ENCODE measurements around the gene TMEM141. TPM values are rescaled to one million over a fixed set of nuclear protein-coding genes. Genes with fewer than 3 reads are reported as not detected.

The TMEM141 gene
- total and polyA plus RNA-seq, 2 of the 8 experiments (the other 6 are each of a cell fraction or from before 2014, with no cell fraction given): 51.1 to 137 TPM

DNA sequence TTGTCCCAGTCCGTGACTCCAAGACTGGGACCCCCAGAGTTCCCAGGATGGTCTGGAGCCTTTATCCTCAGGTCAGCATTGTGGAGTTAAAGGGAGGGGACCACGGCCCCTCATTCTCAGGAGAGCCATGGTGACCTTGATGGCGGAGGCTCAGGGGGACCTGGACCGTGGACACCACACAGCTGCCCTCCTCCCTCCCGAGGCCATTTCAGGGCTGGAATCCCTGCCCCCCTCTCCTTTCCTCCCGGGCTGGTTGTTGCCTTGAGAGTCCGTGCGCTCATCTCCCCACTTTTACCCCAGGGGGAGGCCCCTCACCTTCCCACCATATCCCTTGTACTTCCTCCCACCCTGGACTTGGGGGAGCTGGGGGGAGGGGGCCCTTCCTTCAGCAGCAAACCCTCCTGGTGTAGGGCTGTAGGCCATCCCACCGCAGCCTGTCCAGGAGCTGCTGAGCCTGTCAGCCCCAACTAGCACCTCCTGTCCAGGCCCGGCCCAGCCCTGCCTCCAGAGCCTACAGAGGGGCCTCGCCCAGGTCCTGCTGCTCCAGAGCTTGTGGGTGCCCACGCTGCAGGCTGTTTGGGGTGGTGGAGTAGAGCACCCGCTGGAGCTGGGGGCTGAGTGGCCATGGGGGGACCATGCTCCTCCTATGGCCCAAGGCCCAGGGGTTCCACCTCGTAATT lies 36.8 kb downstream of the TMEM141 start:
- Histone ChIP-seq H2AFZ (ENCODE audit: low read length) (no peak overlapping the region), H2BK5ac (ENCODE audit: low read depth, low read length) (no peak overlapping the region), H3K4ac (replicated peaks; ENCODE audit: insufficient read length, low read depth, low read length) (no peak overlapping the region), H3K23ac (ENCODE audit: insufficient read length) (no peak overlapping the region), H4K5ac (ENCODE audit: insufficient read length, low read depth, low read length) (no peak overlapping the region), H2BK20ac (ENCODE audit: low read length) (no peak overlapping the region), H3K4me3 (ENCODE audit: extremely low read depth in 1 of 4, insufficient read depth in 2 of 4, low read depth in 3 of 4, low read length in 4 of 4) (no peak overlapping the region), H3K79me2 (ENCODE audit: control insufficient read depth in 1 of 2, insufficient read depth in 2 of 2, low read length in 2 of 2) (no peaks in the 10 kb centered on the region), H2AK5ac (ENCODE audit: low read depth, low read length) (no peak overlapping the region), H4K8ac (ENCODE audit: extremely low read depth, insufficient read depth, low read length) (no peak overlapping the region; the same call in 1 of the 2 replicates), H3K9ac (replicated peaks in 1 of 4; ENCODE audit: extremely low read depth in 1 of 4, low read depth in 3 of 4, low read length in 3 of 4) (no peak overlapping the region), H3K14ac (ENCODE audit: insufficient read length) (no peak overlapping the region), H2BK12ac (ENCODE audit: low read depth, low read length) (no peak overlapping the region), H2BK120ac (replicated peaks; ENCODE audit: low read depth, low read length) (no peak overlapping the region), H3K18ac (ENCODE audit: extremely low read depth, low read length) (no peak overlapping the region), H3K56ac (replicated peaks; ENCODE audit: insufficient read length, low read depth, low read length) (no peak overlapping the region), H3K4me2 (ENCODE audit: insufficient read depth in 1 of 2, low read depth in 2 of 2, low read length in 2 of 2) (no peak overlapping the region), H4K91ac (replicated peaks; ENCODE audit: insufficient read length, low read length) (no peak overlapping the region), H3K9me3 (ENCODE audit: insufficient read depth in 2 of 2, low read depth in 1 of 2, low read length in 1 of 2) (no peaks in the 10 kb centered on the region), H3K23me2 (ENCODE audit: low read depth, low read length) (no peaks in the 10 kb centered on the region), H4K20me1 (replicated peaks in 1 of 2; ENCODE audit: control insufficient read depth in 1 of 2, insufficient read depth in 2 of 2, low read length in 2 of 2) (peaks cover 9 to 33% of the 10 kb centered on the region in 2 experiments), H2BK15ac (ENCODE audit: low read length) (no peak overlapping the region), H3K36me3 (ENCODE audit: control insufficient read depth in 2 of 4, insufficient read depth in 4 of 4, low read length in 3 of 4) (peaks cover 17 to 59% (median 47%) of the 10 kb centered on the region in 4 experiments), H3K79me1 (ENCODE audit: low read depth, low read length) (peaks cover 4% of the 10 kb centered on the region; the same call in 1 of the 2 replicates), H3K27me3 (replicated peaks in 1 of 4; ENCODE audit: control insufficient read depth in 3 of 4, extremely low read depth in 1 of 4, insufficient read depth in 3 of 4, low read length in 3 of 4) (no peaks in the 10 kb centered on the region), H3K4me1 (replicated peaks in 1 of 4; ENCODE audit: control insufficient read depth in 3 of 4, insufficient read depth in 4 of 4, low read length in 3 of 4) (no peaks in the 10 kb centered on the region; a peak in 1 of 7 replicates), H3K27ac (ENCODE audit: low read depth, low read length) (no peak overlapping the region)
- WGBS, 2 experiments (ENCODE audit: extremely low coverage in 1 of 2, insufficient coverage in 1 of 2, insufficient read length in 1 of 2, insufficient replicate concordance in 2 of 2, low coverage in 1 of 2, low lambda C conversion rate in 2 of 2, missing lambda C conversion rate in 1 of 2): 92% methylated on average over 10 of the region's 14 CpGs; no CpG with 5 or more reads in 1 of the 2 experiments
- POLR2A ChIA-PET (ENCODE audit: partially characterized antibody): interaction anchor here (0.8 kb wide), 2 partner anchors 26 to 27 kb away, joined by 3 read pairs; no protein-coding TSS in a partner anchor
- DNase-seq (ENCODE audit: low read depth in 1 of 2, low spot score in 2 of 2): no peak
- CTCF ChIA-PET (ENCODE audit: partially characterized antibody): interaction anchor here (1.1 to 9.0 kb wide), 3 partner anchors 14 to 148 kb away, joined by 3 to 55 read pairs (median 3); partner anchors contain the start of gene AJM1
- FAIRE-seq: no peak
- TF ChIP-seq, protein P1, sequence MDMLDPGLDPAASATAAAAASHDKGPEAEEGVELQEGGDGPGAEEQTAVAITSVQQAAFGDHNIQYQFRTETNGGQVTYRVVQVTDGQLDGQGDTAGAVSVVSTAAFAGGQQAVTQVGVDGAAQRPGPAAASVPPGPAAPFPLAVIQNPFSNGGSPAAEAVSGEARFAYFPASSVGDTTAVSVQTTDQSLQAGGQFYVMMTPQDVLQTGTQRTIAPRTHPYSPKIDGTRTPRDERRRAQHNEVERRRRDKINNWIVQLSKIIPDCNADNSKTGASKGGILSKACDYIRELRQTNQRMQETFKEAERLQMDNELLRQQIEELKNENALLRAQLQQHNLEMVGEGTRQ (IDR thresholded peaks at IDR 0.05; ENCODE audit: low read length): no peak
- TF ChIP-seq, protein P2, sequence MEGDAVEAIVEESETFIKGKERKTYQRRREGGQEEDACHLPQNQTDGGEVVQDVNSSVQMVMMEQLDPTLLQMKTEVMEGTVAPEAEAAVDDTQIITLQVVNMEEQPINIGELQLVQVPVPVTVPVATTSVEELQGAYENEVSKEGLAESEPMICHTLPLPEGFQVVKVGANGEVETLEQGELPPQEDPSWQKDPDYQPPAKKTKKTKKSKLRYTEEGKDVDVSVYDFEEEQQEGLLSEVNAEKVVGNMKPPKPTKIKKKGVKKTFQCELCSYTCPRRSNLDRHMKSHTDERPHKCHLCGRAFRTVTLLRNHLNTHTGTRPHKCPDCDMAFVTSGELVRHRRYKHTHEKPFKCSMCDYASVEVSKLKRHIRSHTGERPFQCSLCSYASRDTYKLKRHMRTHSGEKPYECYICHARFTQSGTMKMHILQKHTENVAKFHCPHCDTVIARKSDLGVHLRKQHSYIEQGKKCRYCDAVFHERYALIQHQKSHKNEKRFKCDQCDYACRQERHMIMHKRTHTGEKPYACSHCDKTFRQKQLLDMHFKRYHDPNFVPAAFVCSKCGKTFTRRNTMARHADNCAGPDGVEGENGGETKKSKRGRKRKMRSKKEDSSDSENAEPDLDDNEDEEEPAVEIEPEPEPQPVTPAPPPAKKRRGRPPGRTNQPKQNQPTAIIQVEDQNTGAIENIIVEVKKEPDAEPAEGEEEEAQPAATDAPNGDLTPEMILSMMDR (IDR thresholded peaks at IDR 0.05; ENCODE audit: control extremely low read depth in 1 of 3, insufficient read depth in 1 of 3, low read depth in 1 of 3, low read length in 3 of 3): no peak
- TF ChIP-seq TCF12 (IDR thresholded peaks at IDR 0.05; ENCODE audit: low read depth, low read length): no peak
- TF ChIP-seq, protein P3, sequence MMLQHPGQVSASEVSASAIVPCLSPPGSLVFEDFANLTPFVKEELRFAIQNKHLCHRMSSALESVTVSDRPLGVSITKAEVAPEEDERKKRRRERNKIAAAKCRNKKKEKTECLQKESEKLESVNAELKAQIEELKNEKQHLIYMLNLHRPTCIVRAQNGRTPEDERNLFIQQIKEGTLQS (IDR thresholded peaks at IDR 0.05; ENCODE audit: insufficient read depth, low read depth, low read length): no peak
- no peak for TF ChIP-seq POU5F1 (IDR thresholded peaks at IDR 0.05; ENCODE audit: low read depth, low read length)
- no peak for TF ChIP-seq HDAC2 (IDR thresholded peaks at IDR 0.05; ENCODE audit: borderline replicate concordance in 1 of 2, low read depth in 2 of 2, low read length in 2 of 2)
- TF ChIP-seq RFX5 (IDR thresholded peaks at IDR 0.05; ENCODE audit: borderline replicate concordance, low read depth, low read length): no peak

All from H1 (cell line).